ENCODE data around the gene DDX5. TPM values are rescaled to one million over a fixed set of nuclear protein-coding genes. Genes with fewer than 3 reads are reported as not detected.

The DDX5 gene
- total and polyA plus RNA-seq, 2 of the 4 experiments (the other 2 are of a cell fraction) = 253 to 781 TPM

- CTCF ChIA-PET = interaction anchor here (1.0 kb wide), 1 partner anchor 10 kb away, joined by 3 read pairs; no protein-coding TSS in a partner anchor
- no TSS peak for BruUV-seq (replicated peaks)
- intact Hi-C loops (cut with micrococcal nuclease) = no loop called here
Observed at GRCh38 chr17:64527914-64528313, 21.8 kb upstream of the DDX5 start.

More at GRCh38 chr17:64527914-64528313, 21.8 kb upstream of the DDX5 start:
- Histone ChIP-seq H3K23ac (ENCODE audit: low read depth, low read length) (no peak overlapping the region), H3K9me1 (ENCODE audit: insufficient read depth, low read length) (0 out of 2 replicates have a peak, but pooled peaks cover 6% of the 10 kb centered on the region), H2BK20ac (ENCODE audit: low read depth, low read length) (no peak overlapping the region), H2AFZ (replicated peaks; ENCODE audit: low read length, poor library complexity) (no peak overlapping the region), H3K18ac (ENCODE audit: low read depth, low read length) (no peak overlapping the region), H2AK9ac (replicated peaks; ENCODE audit: low read depth, low read length, poor library complexity) (no peak overlapping the region), H3K4me2 (ENCODE audit: low read depth, low read length) (no peak overlapping the region), H3K14ac (replicated peaks; ENCODE audit: low read depth, low read length) (no peak overlapping the region), H2AK5ac (ENCODE audit: low read depth, low read length) (no peak overlapping the region), H4K91ac (ENCODE audit: insufficient read depth, low read depth, low read length) (no peak overlapping the region), H3K27ac (ENCODE audit: insufficient read depth, low read length) (no peak overlapping the region), H3K56ac (ENCODE audit: extremely low read depth, insufficient read depth, low read length) (no peak overlapping the region), H4K5ac (ENCODE audit: low read depth, low read length) (no peak overlapping the region), H3K27me3 (ENCODE audit: control insufficient read depth, insufficient read depth, low read length) (no peaks in the 10 kb centered on the region), H3K9ac (ENCODE audit: low read depth, low read length) (no peak overlapping the region), H4K8ac (ENCODE audit: low read depth in 2 of 2, low read length in 2 of 2) (no peak overlapping the region), H3K79me1 (ENCODE audit: low read depth in 1 of 2, low read length in 2 of 2) (peaks cover 0 to 10% of the 10 kb centered on the region in 2 experiments; a peak in 1 of 4 replicates), H3K36me3 (ENCODE audit: control insufficient read depth, insufficient read depth, low read length) (peaks cover 36% of the 10 kb centered on the region), H2BK15ac (ENCODE audit: low read depth, low read length) (no peak overlapping the region), H3K9me3 (ENCODE audit: control insufficient read depth, insufficient read depth, low read length) (no peaks in the 10 kb centered on the region), H4K20me1 (ENCODE audit: insufficient read depth, low read length) (peaks cover 19% of the 10 kb centered on the region), H3K4me1 (ENCODE audit: control insufficient read depth, insufficient read depth, low read length) (no peaks in the 10 kb centered on the region), H2BK5ac (ENCODE audit: low read depth, low read length, poor library complexity, severe bottlenecking) (no peak overlapping the region), H2BK120ac (ENCODE audit: low read depth, low read length) (no peak overlapping the region), H3K4me3 (ENCODE audit: insufficient read depth, low read depth, low read length) (no peak overlapping the region), H3K4ac (ENCODE audit: low read depth, low read length) (no peak overlapping the region)
- ATAC-seq (ENCODE audit: low read depth) (no peak), DNase-seq (no peak)
- TF ChIP-seq MAFK (IDR thresholded peaks at IDR 0.05; ENCODE audit: low read depth, low read length) (peak; percentile 59), ELK1 (IDR thresholded peaks at IDR 0.05; ENCODE audit: borderline replicate concordance, low read depth, low read length) (no peak)
- POLR2A ChIA-PET (ENCODE audit: unreplicated experiment) = interaction anchor here (0.7 kb wide), 1 partner anchor 21 kb away, joined by 3 read pairs; the partner anchor contains the start of gene CEP95
- in situ Hi-C loops (cut with MboI; ENCODE audit: low sequenced_read_pairs) = no loop called here
- dilution Hi-C loops (cut with HindIII; ENCODE audit: low sequenced_read_pairs, unreplicated experiment) = no loop called here
- WGBS, 2 experiments (ENCODE audit: extremely low coverage in 2 of 2, insufficient read length in 1 of 2) = 87% methylated on average over 2 of the region's 2 CpGs; no CpG with 5 or more reads in 1 of the 2 experiments

All from IMR-90 (cell line).